GM12878 (cell line): ENCODE results near the gene MRPL20. TPM values are rescaled to one million over a fixed set of nuclear protein-coding genes. Genes with fewer than 3 reads are reported as not detected.

Experiments
- ATF2 ChIP-seq: IDR thresholded peaks from 2 replicates; pipeline ENCODE4 v1.6.1; 2012; ENCODE audit warnings: low read length, inconsistent platforms
- CBX5 ChIP-seq: sonication (generic); IDR thresholded peaks from 2 replicates; pipeline ENCODE4 v1.6.1; 2016; ENCODE audit warnings: low read depth, moderate library complexity, mild to moderate bottlenecking, inconsistent platforms
- CUX1 ChIP-seq: IDR thresholded peaks from 2 replicates; pipeline ENCODE4 v1.6.1; 2012; ENCODE audit warnings: improper control_type of control experiment, low read depth, low read length; ENCODE audit not compliant: insufficient replicate concordance
- HDAC2 ChIP-seq: fragments of 200-600 bp; sonication (generic); IDR thresholded peaks from 2 replicates; pipeline ENCODE4 v1.6.1; 2017
- NFYB ChIP-seq: IDR thresholded peaks from 2 replicates; pipeline ENCODE4 v1.6.1; 2011; ENCODE audit warnings: low read depth, mild to moderate bottlenecking, low read length, improper control_type of control experiment, moderate library complexity; ENCODE audit not compliant: insufficient read depth
- NR2C1 ChIP-seq: fragments of 450-650 bp; IDR thresholded peaks from 2 replicates; pipeline ENCODE4 v1.6.1; 2017; ENCODE audit warnings: antibody characterized with exemption, mild to moderate bottlenecking, moderate library complexity
- TCF12 ChIP-seq: IDR thresholded peaks from 2 replicates; pipeline ENCODE4 v1.6.1; 2011; ENCODE audit warnings: low read depth, mild to moderate bottlenecking, low read length
- TCF3 ChIP-seq: IDR thresholded peaks from 2 replicates; pipeline ENCODE4 v1.6.1; 2012; ENCODE audit warnings: low read depth, mild to moderate bottlenecking, low read length, borderline replicate concordance; ENCODE audit not compliant: insufficient read depth
- polyA plus RNA-seq, 11 experiments: library from polyadenylated mRNA; depleted of rRNA in 4 of 11; unstranded in 6 of 11; stranded (reverse) in 5 of 11; fragments of >200 nt; fragmentation: Nextera tagmentation in 4 of 11; fragmentation: Illumina TruSeq in 1 of 11; extraction: Ambion mirVana in 4 of 11; extraction: Trizol in 1 of 11; gene quantifications; 1 replicate in 1 of 11; 2 replicates in 10 of 11; pipeline versions ENCODE4 v1.2.1 to v1.2.3, GENCODE V29; 2011 to 2016; ENCODE audit warnings: inconsistent platforms in 2 of 11, missing spikeins in 2 of 11, low read depth in 1 of 11
- total RNA-seq, 4 experiments: library from RNA; depleted of rRNA in 3 of 4; stranded (reverse); fragments of >200 nt in 3 of 4; fragmentation: Illumina TruSeq in 1 of 4; extraction: Trizol in 1 of 4; gene quantifications; 2 replicates each; pipeline versions ENCODE4 v1.2.1 to v1.2.3, GENCODE V29; 2013 to 2021

Gene MRPL20
- total and polyA plus RNA-seq, 10 of the 15 experiments (the other 5 are each of a cell fraction or from before 2014, with no cell fraction given) = 129 to 525 (median 255) TPM

GRCh38 chr1:1442069-1442770 lies 35.1 kb upstream of the MRPL20 start (continued):
- no peak for TF ChIP-seq CBX5
- TF ChIP-seq CUX1 = no peak
- no peak for TF ChIP-seq ATF2
- TF ChIP-seq NFYB = no peak
- no peak for TF ChIP-seq TCF3
- no peak for TF ChIP-seq NR2C1
- no peak for TF ChIP-seq TCF12
- TF ChIP-seq HDAC2 = no peak
